Stomach (tissue), 4 donors: Measurements from ENCODE around the gene NPEPPS.

ENCODE experiments used
- EP300 ChIP-seq: sonication (generic); formaldehyde crosslinking; IDR thresholded peaks from one replicate; pipeline ENCODE4 v1.6.1; 2017; ENCODE audit warnings: antibody characterized with exemption
- POLR2A ChIP-seq, 4 donors: fragments of 450-650 bp; IDR thresholded peaks; one replicate each; pipeline ENCODE4 v1.6.1; 2016; ENCODE audit warnings: antibody characterized with exemption in 4 of 4, control low read depth in 2 of 4, mild to moderate bottlenecking in 1 of 4, moderate library complexity in 1 of 4
- POLR2AphosphoS5 ChIP-seq, 3 donors: sonication (generic); formaldehyde crosslinking; IDR thresholded peaks; one replicate each; pipeline ENCODE4 v1.6.1; 2016; ENCODE audit warnings: antibody characterized with exemption in 3 of 3

DNA sequence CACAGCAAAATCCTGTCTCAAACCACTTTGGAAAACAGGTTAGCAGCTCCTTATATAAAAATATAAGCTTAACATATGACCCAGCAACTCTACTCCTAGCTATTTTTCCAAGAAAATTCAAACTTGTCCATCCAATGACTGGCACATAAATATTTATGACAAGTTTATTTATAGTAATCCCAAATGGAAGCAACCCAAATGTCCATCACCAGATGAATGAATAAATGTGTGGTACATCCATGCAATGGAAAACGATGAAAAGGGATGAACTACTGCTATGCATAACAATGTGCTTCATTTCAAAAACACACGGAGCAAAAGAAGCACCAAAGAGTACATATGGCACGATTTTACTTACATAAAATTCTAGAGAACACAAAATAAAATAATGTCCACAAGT is 109.2 kb downstream of the NPEPPS start:
- TF ChIP-seq EP300 (no peak), POLR2AphosphoS5 (IDR thresholded peaks at IDR 0.05) (no peak), POLR2A (IDR thresholded peaks at IDR 0.05) (no peak)
